ENCODE data around the gene VSIG8. TPM values are rescaled to one million over a fixed set of nuclear protein-coding genes. Genes with fewer than 3 reads are reported as not detected.

VSIG8 gene
- total RNA-seq, 1 donor from 2014 or later: not detected

DNA sequence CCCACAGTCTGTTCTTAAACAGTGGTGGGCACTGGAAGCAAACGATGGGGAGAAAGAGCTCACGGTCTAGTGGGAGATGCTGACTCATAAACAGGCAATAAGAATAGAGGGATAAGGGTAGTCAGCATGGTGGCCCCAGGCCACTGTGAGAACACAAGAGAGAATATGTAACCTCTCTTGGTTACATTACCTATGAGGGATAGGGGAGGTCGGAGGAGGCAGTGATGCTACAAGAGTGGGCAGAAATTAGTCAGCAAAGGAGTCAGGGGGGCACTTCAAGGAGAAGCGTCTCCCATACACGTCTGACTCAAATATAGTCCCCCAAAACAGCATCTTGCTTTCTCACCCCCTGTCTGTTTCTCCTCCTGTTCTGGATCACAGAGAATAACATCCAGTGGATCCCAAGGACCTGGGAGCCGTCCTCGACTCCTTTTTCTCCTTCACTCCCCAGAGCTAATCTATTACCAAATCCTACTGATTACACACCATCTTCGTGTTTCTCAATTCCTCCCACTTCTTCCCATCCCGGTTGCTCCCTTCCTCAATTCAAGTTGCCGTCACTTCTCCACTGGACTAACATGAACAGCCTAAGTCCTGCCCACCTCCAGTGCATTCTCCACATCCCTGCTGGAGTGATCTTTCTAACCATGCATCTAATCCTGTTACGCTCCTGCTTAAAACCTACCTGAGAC is 33.7 kb downstream of the VSIG8 start:
- peaks cover 6% of the 10 kb centered on the region for H3K4me1 Mint-ChIP-seq (ENCODE audit: unreplicated experiment)
- H3K27me3 Mint-ChIP-seq (ENCODE audit: unreplicated experiment): peaks cover 13% of the 10 kb centered on the region
- H3K9me3 Mint-ChIP-seq (ENCODE audit: unreplicated experiment): no peaks in the 10 kb centered on the region
- TF ChIP-seq, protein P1, sequence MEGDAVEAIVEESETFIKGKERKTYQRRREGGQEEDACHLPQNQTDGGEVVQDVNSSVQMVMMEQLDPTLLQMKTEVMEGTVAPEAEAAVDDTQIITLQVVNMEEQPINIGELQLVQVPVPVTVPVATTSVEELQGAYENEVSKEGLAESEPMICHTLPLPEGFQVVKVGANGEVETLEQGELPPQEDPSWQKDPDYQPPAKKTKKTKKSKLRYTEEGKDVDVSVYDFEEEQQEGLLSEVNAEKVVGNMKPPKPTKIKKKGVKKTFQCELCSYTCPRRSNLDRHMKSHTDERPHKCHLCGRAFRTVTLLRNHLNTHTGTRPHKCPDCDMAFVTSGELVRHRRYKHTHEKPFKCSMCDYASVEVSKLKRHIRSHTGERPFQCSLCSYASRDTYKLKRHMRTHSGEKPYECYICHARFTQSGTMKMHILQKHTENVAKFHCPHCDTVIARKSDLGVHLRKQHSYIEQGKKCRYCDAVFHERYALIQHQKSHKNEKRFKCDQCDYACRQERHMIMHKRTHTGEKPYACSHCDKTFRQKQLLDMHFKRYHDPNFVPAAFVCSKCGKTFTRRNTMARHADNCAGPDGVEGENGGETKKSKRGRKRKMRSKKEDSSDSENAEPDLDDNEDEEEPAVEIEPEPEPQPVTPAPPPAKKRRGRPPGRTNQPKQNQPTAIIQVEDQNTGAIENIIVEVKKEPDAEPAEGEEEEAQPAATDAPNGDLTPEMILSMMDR (IDR thresholded peaks at IDR 0.05; ENCODE audit: unreplicated experiment): no peak
- no peak overlapping the region for H3K4me3 Mint-ChIP-seq (ENCODE audit: unreplicated experiment)
- DNase-seq (ENCODE audit: low spot score): no peak
- H3K36me3 Mint-ChIP-seq (ENCODE audit: low read depth, unreplicated experiment): no peaks in the 10 kb centered on the region
- no peak overlapping the region for H3K27ac Mint-ChIP-seq (ENCODE audit: unreplicated experiment)

DNA sequence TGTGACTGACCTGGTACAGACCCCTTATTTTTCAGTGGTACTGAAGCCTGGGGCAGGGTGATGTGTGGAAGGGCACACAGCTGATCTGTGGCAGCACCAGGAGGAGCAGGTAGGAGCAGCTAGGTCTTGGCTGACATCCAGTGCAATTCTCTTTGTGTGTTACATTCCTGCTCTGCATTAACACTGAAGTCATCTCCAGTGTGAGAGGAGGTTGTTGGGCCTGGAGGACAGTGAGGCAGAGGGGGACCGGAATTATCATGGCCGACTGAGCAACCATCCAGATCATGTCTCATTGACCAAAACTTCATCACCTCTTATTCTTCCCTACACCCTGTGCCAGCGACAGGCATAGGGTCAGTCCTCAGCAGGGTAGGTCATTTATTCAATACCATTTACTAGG is 34.3 kb downstream of the VSIG8 start:
- H3K36me3 Mint-ChIP-seq (ENCODE audit: low read depth, unreplicated experiment): no peaks in the 10 kb centered on the region
- TF ChIP-seq, protein P1 (IDR thresholded peaks at IDR 0.05; ENCODE audit: unreplicated experiment): no peak
- H3K27ac Mint-ChIP-seq (ENCODE audit: unreplicated experiment): no peak overlapping the region
- peaks cover 6% of the 10 kb centered on the region for H3K4me1 Mint-ChIP-seq (ENCODE audit: unreplicated experiment)
- peaks cover 13% of the 10 kb centered on the region for H3K27me3 Mint-ChIP-seq (ENCODE audit: unreplicated experiment)
- DNase-seq (ENCODE audit: low spot score): no peak
- H3K4me3 Mint-ChIP-seq (ENCODE audit: unreplicated experiment): no peak overlapping the region
- H3K9me3 Mint-ChIP-seq (ENCODE audit: unreplicated experiment): no peaks in the 10 kb centered on the region

DNA sequence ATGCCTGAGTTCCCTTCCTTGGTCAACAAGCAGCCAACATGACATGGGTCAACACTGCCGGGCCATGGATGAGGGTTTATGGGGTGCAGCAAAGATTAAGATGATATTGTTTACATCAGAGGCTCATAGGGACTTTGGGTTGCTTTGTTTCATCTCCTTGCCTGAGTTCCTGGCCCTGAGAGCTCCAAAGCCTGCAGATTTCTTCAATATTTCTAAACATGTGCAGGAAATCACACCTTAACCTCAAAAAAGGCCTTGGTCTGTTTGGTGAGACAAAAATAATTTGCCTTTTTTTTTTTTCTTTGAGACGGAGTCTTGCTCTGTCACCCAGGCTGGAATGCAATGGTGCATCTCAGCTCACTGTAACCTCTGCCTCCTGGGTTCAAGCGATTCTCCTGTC is 34.9 kb downstream of the VSIG8 start:
- peaks cover 6% of the 10 kb centered on the region for H3K4me1 Mint-ChIP-seq (ENCODE audit: unreplicated experiment)
- H3K27ac Mint-ChIP-seq (ENCODE audit: unreplicated experiment): no peak overlapping the region
- peaks cover 13% of the 10 kb centered on the region for H3K27me3 Mint-ChIP-seq (ENCODE audit: unreplicated experiment)
- TF ChIP-seq, protein P1 (IDR thresholded peaks at IDR 0.05; ENCODE audit: unreplicated experiment): no peak
- H3K36me3 Mint-ChIP-seq (ENCODE audit: low read depth, unreplicated experiment): no peaks in the 10 kb centered on the region
- no peaks in the 10 kb centered on the region for H3K9me3 Mint-ChIP-seq (ENCODE audit: unreplicated experiment)
- no peak overlapping the region for H3K4me3 Mint-ChIP-seq (ENCODE audit: unreplicated experiment)
- DNase-seq (ENCODE audit: low spot score): no peak

DNA sequence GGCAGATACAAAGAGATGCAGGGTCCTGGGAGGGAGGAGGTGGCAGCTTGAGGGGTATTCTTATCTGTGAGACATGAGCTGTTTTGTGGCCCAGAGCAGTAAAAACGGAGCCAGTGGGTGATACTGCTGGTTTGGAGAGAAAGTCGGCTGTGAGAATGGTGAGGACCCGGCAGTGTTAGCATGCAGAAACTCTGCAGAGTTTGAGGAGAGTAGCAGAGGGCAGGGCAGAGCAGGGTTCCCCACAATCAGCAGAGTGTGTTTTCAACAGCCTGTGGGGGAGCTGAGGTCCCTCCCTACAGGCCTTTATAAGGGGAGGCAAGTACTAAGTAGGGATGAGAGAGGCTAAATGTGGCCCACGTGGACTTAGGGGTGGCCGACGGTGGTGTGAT is 35.4 kb downstream of the VSIG8 start:
- H3K4me1 Mint-ChIP-seq (ENCODE audit: unreplicated experiment): peaks cover 6% of the 10 kb centered on the region
- no peaks in the 10 kb centered on the region for H3K9me3 Mint-ChIP-seq (ENCODE audit: unreplicated experiment)
- no peak overlapping the region for H3K27ac Mint-ChIP-seq (ENCODE audit: unreplicated experiment)
- peaks cover 15% of the 10 kb centered on the region for H3K27me3 Mint-ChIP-seq (ENCODE audit: unreplicated experiment)
- H3K36me3 Mint-ChIP-seq (ENCODE audit: low read depth, unreplicated experiment): no peaks in the 10 kb centered on the region
- no peak for DNase-seq (ENCODE audit: low spot score)
- no peak overlapping the region for H3K4me3 Mint-ChIP-seq (ENCODE audit: unreplicated experiment)
- TF ChIP-seq, protein P1 (IDR thresholded peaks at IDR 0.05; ENCODE audit: unreplicated experiment): no peak

DNA sequence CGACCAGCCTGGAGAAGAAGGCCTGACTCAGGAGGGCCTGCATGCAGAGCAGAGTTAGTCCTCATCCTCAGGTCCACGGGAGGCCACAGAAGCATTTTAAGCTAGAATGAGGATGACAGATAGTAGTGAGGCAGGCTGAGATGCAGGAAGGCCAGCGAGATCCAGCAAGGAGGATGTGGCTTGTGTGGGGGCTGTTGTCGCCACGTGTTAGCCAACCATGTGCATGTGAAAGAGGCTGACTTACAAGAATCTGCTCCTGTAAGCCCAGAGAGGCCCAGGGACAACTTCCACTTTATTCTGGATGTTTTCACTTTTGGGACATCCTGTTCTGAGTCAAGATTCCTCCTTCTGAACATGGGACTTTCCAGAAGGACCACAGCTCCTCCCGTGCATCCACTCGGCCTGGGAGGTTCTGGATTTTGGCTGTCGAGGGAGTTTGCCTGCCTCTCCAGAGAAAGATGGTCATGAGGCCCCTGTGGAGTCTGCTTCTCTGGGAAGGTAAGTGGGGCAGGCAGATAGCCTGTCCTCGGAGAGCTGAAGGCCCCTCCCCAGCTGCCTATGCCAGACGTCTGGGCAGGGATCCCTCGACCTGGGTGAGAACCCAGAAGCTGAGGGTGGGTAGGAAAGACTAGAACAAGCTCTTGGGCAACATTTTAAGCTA is 35.9 kb downstream of the VSIG8 start, which contains the start of gene SLAMF8:
Gene SLAMF8 (plus strand): TSS at position 433 of the 661 bp plus-strand sequence. CDS start 26 bp downstream, at position 459.
- H3K4me1 Mint-ChIP-seq (ENCODE audit: unreplicated experiment): peaks cover 6% of the 10 kb centered on the region
- no peaks in the 10 kb centered on the region for H3K9me3 Mint-ChIP-seq (ENCODE audit: unreplicated experiment)

More for the DNA sequence above, 35.9 kb downstream of the VSIG8 start, which contains the start of gene SLAMF8:
- H3K4me3 Mint-ChIP-seq (ENCODE audit: unreplicated experiment): no peak within 1 kb of the TSS
- no peak for DNase-seq (ENCODE audit: low spot score)
- TF ChIP-seq, protein P1 (IDR thresholded peaks at IDR 0.05; ENCODE audit: unreplicated experiment): no peak
- peaks cover 16% of the 10 kb centered on the region for H3K27me3 Mint-ChIP-seq (ENCODE audit: unreplicated experiment)
- H3K36me3 Mint-ChIP-seq (ENCODE audit: low read depth, unreplicated experiment): no peaks in the 10 kb centered on the region
- peak within 1 kb of the TSS; percentile 21 for H3K27ac Mint-ChIP-seq (ENCODE audit: unreplicated experiment)

Measured in endothelial cell (in vitro differentiated cells).